ENCODE data around the gene PGBD5. TPM values are rescaled to one million over a fixed set of nuclear protein-coding genes. Genes with fewer than 3 reads are reported as not detected.

The PGBD5 gene
- total RNA-seq, 1 donor from 2014 or later, result 12.8 TPM

DNA sequence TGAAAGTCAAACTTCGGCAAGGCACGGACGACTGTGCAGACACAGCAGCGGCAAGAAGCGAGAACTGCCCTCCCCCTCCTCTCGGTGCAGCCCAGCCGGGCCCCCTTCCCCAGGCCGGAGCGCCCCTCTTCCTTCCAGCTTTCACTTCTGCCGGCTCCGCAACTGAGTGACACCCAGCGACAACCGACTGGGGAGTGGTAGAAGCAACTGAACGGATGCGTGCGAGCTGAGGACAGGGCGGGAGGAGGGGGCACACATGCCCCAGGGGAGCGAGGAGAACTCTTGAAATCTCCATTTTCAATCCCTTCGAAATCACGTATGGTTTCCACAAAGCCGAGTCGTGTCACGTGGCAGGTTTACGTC is 146.6 kb downstream of the PGBD5 start:
- intact Hi-C loops (cut with DNase I), result no loop called here
- DNase-seq (peak; percentile 19), ATAC-seq (ENCODE audit: poor library complexity) (no peak)

DNA sequence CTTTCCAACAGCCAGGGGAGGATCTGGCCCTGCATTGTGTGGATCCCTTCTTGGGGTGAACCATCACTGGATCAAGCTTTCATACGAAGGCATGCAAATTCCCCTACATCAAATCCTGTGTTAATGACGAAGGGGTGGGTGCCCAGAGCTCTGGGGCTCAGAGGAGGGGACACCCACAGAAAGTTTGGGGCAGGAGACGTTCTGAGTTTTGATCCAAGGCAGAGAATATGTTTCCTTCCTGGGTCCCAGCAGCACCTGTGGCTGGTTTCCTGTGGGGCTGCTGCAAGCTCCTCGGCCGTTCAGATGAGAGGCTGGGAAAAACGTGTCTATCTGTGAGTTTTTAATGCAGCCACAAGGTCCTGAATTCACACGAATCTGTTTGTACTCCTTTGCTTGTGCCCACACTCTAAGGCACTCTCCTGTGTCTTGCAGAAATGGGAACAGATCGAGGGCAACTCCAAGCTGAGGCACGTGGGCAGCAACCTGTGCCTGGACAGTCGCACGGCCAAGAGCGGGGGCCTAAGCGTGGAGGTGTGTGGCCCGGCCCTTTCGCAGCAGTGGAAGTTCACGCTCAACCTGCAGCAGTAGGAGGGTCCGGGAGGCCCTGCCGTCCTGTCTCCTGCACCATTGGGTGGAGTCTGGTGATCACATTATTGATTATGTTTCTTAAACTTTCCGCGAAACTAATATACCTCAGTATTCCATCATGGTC is 147.1 kb downstream of the PGBD5 start:
- ATAC-seq (ENCODE audit: poor library complexity) (no peak), DNase-seq (peak; percentile 10)
- intact Hi-C loops (cut with DNase I), result no loop called here

DNA sequence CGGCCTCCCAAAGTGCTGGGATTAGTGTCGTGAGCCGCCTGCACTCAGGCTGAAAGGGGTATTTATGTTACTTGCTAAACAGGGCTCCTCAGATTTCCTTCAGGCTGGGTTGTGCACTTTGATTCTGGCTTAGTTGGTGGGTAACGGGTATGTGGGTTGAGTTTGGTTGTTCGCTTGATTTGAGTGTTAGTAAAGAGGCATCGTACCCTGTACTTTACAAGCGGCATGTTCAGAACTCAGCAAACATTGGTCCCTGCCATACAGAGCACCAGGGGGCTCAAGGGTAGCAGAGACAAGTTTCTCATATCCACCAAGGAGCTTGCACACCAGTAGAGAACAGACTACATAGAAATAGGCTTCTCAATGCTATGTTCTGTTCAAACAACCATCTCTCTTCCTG is 147.8 kb downstream of the PGBD5 start:
- intact Hi-C loops (cut with DNase I), result no loop called here
- ATAC-seq (ENCODE audit: poor library complexity) (no peak), DNase-seq (no peak)

- intact Hi-C loops (cut with DNase I), result no loop called here
- DNase-seq, result peak; percentile 19
- ATAC-seq (ENCODE audit: poor library complexity), result no peak
These were observed 148.7 kb downstream of the PGBD5 start for GRCh38 chr1:230277201-230278025.

- peak; percentile 11 for DNase-seq
- intact Hi-C loops (cut with DNase I), result no loop called here
These were observed 149.7 kb downstream of the PGBD5 start for GRCh38 chr1:230276401-230276800.

DNA sequence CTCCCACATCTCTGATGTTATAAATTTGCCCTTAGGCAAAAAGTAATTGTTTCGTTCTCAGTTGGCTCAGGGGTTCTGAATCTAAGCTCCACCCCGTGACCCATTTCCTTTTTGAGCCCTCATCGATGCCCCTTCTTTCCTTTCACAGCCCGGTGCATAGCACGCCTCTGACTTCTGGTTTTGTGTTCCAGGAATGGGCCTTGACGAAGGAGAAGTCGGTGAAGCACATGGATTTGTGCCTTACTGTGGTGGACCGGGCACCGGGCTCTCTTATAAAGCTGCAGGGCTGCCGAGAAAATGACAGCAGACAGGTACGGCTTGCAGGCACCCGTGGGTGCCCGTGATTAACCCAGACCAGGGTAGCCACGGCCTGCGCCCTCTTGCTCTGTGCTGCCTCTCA is 151.9 kb downstream of the PGBD5 start:
- no peak for ATAC-seq (ENCODE audit: poor library complexity)
- peak; percentile 24 for DNase-seq
- intact Hi-C loops (cut with DNase I), result no loop called here

More at GRCh38 chr1:230276401-230276800, 149.7 kb downstream of the PGBD5 start:
- ATAC-seq (ENCODE audit: poor library complexity), result no peak

DNA sequence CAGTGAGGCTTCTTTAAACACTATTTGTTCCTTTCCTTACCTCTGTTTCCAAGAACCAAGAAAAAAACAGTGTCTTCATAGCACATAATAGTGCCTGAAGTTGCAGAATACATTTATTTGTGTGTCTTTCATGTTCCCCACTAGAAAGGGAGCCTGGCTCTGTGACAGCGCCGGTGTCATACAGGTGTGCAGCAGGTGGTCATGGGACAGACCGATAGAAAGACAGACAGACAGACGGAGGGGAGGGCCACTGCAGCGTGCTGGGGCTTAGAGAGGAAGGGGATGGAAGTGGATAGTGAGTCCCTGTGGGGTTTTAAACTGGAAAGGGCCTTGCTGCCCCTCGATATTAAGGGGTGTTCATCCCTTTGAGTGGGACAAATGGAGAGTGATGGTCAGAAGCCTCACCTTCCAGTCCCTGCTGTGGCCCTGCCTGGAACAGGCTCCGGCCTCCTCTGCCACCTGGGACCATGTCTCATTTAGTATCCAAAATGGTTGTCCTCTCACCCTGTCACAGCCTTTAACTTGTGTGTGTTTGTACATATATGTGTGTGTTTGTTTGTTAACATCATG is 152.9 kb downstream of the PGBD5 start:
- intact Hi-C loops (cut with DNase I), result no loop called here
- peak; percentile 21 for DNase-seq
- no peak for ATAC-seq (ENCODE audit: poor library complexity)

DNA sequence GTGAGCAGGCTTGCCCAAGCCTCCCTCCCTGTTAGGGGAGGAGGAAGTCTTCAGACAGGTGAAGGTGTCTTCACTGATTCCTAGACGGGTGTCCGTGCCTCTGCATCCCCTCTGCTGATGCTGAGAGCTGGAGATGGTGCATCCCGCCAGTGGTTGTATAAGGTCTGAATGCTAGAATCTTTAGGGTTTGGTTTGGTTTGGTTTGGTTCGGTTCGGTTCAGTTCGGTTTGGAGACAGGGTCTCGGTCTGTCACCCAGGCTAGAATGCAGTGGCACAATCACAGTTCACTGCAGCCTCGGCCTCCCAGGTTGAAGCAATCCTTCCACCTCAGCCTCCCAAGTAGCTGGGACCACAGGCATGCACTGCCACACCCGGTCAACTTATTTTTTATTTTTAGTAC is 153.6 kb downstream of the PGBD5 start:
- no peak for ATAC-seq (ENCODE audit: poor library complexity)

DNA sequence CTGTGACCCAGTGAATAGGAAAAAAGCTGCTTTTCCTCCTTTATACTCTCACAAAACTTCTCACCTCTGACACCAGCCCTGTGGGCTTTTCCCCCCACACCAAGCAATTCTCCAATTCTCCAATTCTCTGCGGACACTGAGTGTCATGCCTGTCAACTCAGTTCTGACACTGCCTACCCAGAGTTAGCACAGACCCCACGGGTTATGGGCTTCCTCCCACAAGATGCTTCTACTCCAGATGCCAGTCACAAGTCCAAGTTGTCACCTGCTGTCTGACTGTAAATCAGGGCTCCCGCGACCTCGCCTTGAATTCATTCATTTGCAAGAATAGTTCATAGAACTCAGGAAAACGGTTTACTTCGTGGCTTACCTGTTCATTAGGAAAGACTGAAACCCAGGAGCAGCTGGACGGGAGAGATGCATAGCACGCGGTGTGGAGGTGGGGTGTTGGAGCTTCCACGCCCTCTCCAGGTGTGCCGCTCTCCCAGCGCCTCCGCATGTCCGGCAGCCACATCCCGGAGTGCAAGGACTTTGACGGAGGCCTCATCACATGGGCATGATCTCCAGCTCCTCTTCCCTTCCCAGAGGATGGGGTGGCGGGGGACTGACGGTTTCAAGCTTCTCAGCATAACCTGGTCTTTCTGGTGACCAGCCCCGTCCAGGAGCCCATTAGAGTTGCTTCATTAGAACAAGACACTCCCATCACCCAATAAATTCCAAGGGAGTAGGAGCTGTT is 154.7 kb downstream of the PGBD5 start:
- DNase-seq, result peak; percentile 32
- intact Hi-C loops (cut with DNase I), result no loop called here
- no peak for ATAC-seq (ENCODE audit: poor library complexity)

More for the DNA sequence above, 153.6 kb downstream of the PGBD5 start:
- peak; percentile 12 for DNase-seq
- intact Hi-C loops (cut with DNase I), result no loop called here

DNA sequence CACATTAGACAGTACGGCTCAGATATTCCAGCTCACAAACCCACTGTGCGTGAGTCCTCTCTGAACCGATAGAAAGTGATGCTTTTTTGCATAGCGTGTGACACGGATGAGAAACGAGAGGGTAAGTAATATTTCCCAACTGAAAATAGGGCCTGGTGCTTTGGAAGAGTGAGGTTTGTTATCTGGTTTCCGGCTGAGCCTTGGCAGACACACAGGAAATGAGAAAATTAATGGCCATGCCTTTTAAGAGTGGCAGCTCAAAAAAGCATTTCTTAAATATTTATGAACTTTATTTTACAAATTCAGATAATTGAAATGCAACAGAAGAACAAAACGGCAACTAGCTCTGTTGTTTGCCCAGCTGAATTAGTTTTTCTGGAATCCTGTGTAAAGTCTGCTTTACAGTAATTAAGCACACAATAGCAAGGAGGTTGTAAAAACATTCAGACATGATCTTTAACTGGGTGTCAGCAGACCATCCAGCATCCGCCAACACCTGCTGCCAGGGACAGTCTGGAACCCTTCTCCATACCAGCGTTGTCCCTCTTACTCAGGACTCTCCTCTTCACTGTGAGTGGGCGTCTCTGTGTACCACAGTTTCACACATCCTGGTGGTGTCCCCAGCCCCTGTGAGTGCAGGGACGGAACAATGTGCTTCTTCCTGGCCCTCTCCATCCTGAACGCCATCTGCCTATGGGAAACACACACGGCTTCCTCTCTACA is 155.4 kb downstream of the PGBD5 start:
- DNase-seq (peak; percentile 23), ATAC-seq (ENCODE audit: poor library complexity) (peak; percentile 19)
- intact Hi-C loops (cut with DNase I), result no loop called here

DNA sequence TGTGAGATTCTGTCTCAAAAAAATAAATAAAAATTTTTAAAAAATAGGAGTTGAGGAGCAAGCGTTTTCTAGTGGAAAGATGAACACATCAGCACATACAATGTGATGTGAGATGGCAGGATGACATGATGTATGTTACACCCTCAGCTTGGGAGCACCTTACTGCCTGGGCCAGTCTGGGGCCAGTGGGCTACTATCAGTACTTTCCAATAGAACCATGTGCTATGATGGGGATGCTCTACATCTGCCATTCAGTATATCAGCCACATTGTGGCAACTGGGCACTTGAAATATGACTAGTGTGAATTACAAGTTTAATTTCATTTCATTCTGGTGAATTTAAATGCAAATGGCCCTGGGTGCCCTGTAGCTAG is 156.0 kb downstream of the PGBD5 start:
- ATAC-seq (ENCODE audit: poor library complexity) (no peak), DNase-seq (no peak)
- intact Hi-C loops (cut with DNase I), result no loop called here

- DNase-seq (peak; percentile 24), ATAC-seq (ENCODE audit: poor library complexity) (peak; percentile 83)
- intact Hi-C loops (cut with DNase I), result no loop called here
These were observed 157.6 kb downstream of the PGBD5 start for GRCh38 chr1:230268371-230269170.

DNA sequence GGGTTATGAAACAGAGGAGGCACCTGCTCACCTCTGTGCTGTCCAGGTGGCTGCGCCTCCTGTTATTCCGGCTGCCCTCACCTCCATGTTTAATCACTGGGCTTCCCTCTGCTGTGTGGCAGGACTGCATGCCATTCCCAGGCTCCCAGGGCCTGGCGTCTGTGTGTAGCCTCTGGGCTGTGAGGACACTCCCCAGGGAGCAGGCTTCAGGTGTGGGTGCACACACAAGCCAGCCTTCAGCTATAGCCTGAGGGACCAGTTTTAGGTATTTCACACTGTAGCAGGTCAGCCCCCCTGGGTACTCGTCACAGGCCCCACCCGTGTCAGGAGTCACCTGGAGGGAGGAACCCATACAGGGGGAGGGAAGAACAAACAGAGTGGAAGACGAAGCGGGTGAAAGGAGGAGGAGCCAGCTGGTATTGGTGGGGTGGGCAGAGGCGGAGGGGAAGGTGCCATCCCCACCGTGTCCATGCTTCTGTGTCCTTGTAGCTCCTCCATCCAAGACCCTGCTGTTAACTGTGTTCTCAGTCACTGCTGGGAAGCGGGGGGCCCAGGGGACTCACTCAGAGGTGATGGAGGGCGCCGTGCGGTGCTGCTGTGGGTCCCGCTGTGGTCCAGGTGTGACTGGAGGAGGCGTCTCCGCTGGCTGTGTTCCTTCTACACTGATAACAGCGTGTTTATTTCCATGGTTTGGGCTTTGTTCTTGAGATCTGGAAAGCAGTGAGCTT is 158.6 kb downstream of the PGBD5 start:
- ATAC-seq (ENCODE audit: poor library complexity), result no peak
- peak; percentile 31 for DNase-seq
- intact Hi-C loops (cut with DNase I), result no loop called here

GRCh38 chr1:230266456-230266855 is 159.7 kb downstream of the PGBD5 start:
- intact Hi-C loops (cut with DNase I), result no loop called here
- peak; percentile 3 for DNase-seq
- ATAC-seq (ENCODE audit: poor library complexity), result no peak

GRCh38 chr1:230265200-230266115 is 160.7 kb downstream of the PGBD5 start:
- DNase-seq (peak; percentile 18), ATAC-seq (ENCODE audit: poor library complexity) (no peak)

More at GRCh38 chr1:230265200-230266115, 160.7 kb downstream of the PGBD5 start:
- intact Hi-C loops (cut with DNase I), result no loop called here

Data from Right ventricle myocardium superior (tissue), 1 donor.